Adrenal gland (tissue), 19 donors: Measurements from ENCODE around the gene ZNF391. TPM values are rescaled to one million over a fixed set of nuclear protein-coding genes. Genes with fewer than 3 reads are reported as not detected.

Experiments
- DNase-seq, 7 donors: peaks; one replicate each; pipeline ENCODE4 v3.0.0-alpha.2; 2019 to 2020
- H3K27ac ChIP-seq, 5 donors: fragments of 200-600 bp; sonication (generic) in 4 of 5; 1 replicate in 3 of 5; 2 replicates in 2 of 5; pipeline versions ENCODE4 v1.5.1 to v1.8.0; 2016 to 2020; ENCODE audit warnings: mild to moderate bottlenecking in 1 of 5
- H3K27me3 ChIP-seq: fragments of 200-600 bp; 2 replicates; pipeline ENCODE4 v1.8.0; 2021
- H3K36me3 ChIP-seq, 2 donors: fragments of 200-600 bp; replicated peaks in 1 of 2; 1 replicate in 1 of 2; 2 replicates in 1 of 2; pipeline versions ENCODE4 v1.5.1 to v1.8.0; 2018 to 2022
- H3K4me1 ChIP-seq, 2 donors: fragments of 200-600 bp; replicated peaks in 1 of 2; 1 replicate in 1 of 2; 2 replicates in 1 of 2; pipeline versions ENCODE4 v1.5.1 to v1.8.0; 2018 to 2021
- H3K4me3 ChIP-seq, 4 donors: fragments of 200-600 bp; sonication (generic) in 3 of 4; one replicate each; pipeline ENCODE4 v1.5.1; 2016 to 2018
- H3K9me3 ChIP-seq, 3 donors: fragments of 200-600 bp; sonication (generic) in 1 of 3; replicated peaks in 1 of 3; 1 replicate in 2 of 3; 2 replicates in 1 of 3; pipeline versions ENCODE4 v1.5.1 to v1.8.0; 2016 to 2021
- POLR2A ChIP-seq, 2 donors: fragments of 450-650 bp; IDR thresholded peaks; one replicate each; pipeline ENCODE4 v1.6.1; 2017; ENCODE audit warnings: antibody characterized with exemption in 2 of 2, mild to moderate bottlenecking in 2 of 2, moderate library complexity in 1 of 2
- WGBS, 4 donors: extraction: QIAGEN DNeasy Blood & Tissue Kit in 2 of 4; methylation state at CpG; one replicate each; pipeline versions ENCODE4 v1.1.5 to v1.1.7; 2013 to 2017; 5-methylcytosine and 5-hydroxymethylcytosine counted together
- intact Hi-C, 2 donors: fragments of 100-400 bp; cut with DNase I; formaldehyde crosslinking; loops; one replicate each; pipeline versions ENCODE4 v1.14.1 to v1.15.0; 2022 to 2023
- long read RNA-seq, 10 donors: library from polyadenylated mRNA in 3 of 10; unstranded in 2 of 10; stranded (forward) in 1 of 10; transcript quantifications; one replicate each; pipeline ENCODE4 v2.0.0 and lab custom pipeline, GENCODE V29; 2021 to 2026
- polyA plus RNA-seq, 3 donors: library from polyadenylated mRNA; stranded (reverse); fragments of 200-250 nt in 2 of 3; fragments of 350-450 nt in 1 of 3; fragmentation: Illumina TruSeq in 1 of 3; extraction: RNeasy Lipid Tissue Mini Kit (QIAGEN cat#74804) in 1 of 3; gene quantifications; one replicate each; pipeline ENCODE4 v1.2.3, GENCODE V29; 2013 to 2014
- total RNA-seq, 9 donors: library from RNA; depleted of rRNA in 4 of 9; stranded (reverse); fragments of >200 nt in 4 of 9; fragments of 120-200 nt in 1 of 9; fragmentation: NEBNext Ultra II Directional in 1 of 9; extraction: Animal tissue kit (Norgen Biotek cat#: 25700) in 1 of 9; gene quantifications; one replicate each; pipeline versions ENCODE4 v1.1.0 to v1.2.4, GENCODE V29; 2013 to 2023
- TF ChIP-seq, protein P1 (sequence below), 6 experiments: fragments of 450-650 bp in 4 of 6; fragments of 200-600 bp in 2 of 6; sonication (generic) in 1 of 6; IDR thresholded peaks; 1 replicate in 5 of 6; 2 replicates in 1 of 6; pipeline versions ENCODE4 v1.5.1 to v1.8.0; 2016 to 2021; ENCODE audit warnings: antibody characterized with exemption in 6 of 6, mild to moderate bottlenecking in 2 of 6, moderate library complexity in 1 of 6
- donor health status: healthy with polysubstance abuse.
- donor health status: Bipolar disorder and iron deficiency.
- donor health status: DM: yes; HTN: yes; CAD: no.
- donor health status: DM: no; HTN: no; CAD: no.
- donor health status: DM: no; HTN: no; CAD: no.
- donor health status: DM: yes; HTN: yes; CAD: no.

ZNF391 gene
- total RNA-seq = 1 to 10 TPM; 2.2 to 8.9 (median 3.7) TPM
- 1 to 10 TPM; 1.0 to 5.5 (median 1.9) TPM for polyA plus RNA-seq
- long read RNA-seq, donor 1, partial matches to known transcripts = 6 of 7 reads
- long read RNA-seq, donor 1, other reads (novel, unspliced or antisense) = 0 of 7 reads
- long read RNA-seq, donor 2 = 0 reads
- long read RNA-seq, donor 3, full-length matches to known transcripts = 1 of 1 reads
- long read RNA-seq, donor 3, partial matches to known transcripts = 0 of 1 reads
- long read RNA-seq, donor 3, other reads (novel, unspliced or antisense) = 0 of 1 reads
- long read RNA-seq, donor 4 = 0 reads
- long read RNA-seq, donor 5, full-length matches to known transcripts = 4 of 5 reads
- long read RNA-seq, donor 5, partial matches to known transcripts = 0 of 5 reads
- long read RNA-seq, donor 5, other reads (novel, unspliced or antisense) = 1 of 5 reads
- long read RNA-seq, donor 6, partial matches to known transcripts = 0 of 1 reads
- long read RNA-seq, donor 6, other reads (novel, unspliced or antisense) = 0 of 1 reads
- long read RNA-seq, donor 7 = 0 reads
- long read RNA-seq, donor 8 = 0 reads
- long read RNA-seq, donor 9 = 0 reads
- long read RNA-seq, donor 10 = 0 reads

DNA sequence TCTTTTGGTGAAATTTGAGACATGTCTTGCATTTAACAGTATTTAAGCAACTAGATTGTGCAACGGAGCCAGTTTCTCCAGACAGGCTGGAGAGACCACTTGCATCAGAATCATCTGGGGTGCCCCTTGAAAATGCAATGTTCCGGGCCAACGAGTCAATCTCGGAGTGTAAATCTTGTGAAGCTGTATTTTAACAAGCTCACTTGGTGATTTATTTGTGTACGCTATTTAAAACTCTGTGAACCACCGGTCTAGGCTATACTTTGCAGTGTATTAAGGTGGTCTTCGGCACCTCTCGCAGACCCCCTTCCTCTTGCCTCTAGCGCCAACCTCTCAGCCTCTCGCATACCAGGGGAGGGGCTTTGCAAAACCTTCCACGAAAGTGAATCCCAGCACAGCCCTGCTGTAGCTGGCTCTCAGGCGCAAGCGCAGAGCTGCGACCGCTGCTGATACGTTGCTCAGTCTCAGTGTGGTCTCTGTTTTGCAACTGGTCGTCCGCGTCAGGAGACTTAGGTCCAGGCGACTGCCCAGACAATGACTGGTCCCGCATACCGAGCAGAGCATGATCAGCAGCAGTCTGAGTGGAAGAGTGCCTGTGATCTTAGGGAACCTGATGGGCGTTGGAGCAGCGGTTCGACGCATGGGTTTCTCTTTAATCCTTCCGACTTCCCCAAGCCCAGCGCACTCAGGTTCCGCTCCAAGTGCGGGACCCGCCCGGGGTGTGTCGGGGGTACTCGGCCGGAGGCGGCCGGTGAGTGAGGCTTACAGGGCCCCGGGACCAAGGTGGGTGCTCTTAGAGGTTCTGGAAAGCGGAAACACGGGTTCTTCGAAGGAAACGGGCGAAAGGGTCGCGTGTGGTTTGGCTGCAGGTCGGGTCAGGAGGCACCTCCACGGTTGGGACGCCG is at the start of gene ZNF391:
Gene ZNF391, plus strand, starts transcription at position 467 of the 905 bp plus-strand sequence. CDS start 11,612 bp downstream, outside the sequence.
- H3K4me1 ChIP-seq = peaks cover 0 to 12% of the 10 kb centered on the region in 2 donors
- WGBS, 4 donors = 0 to 2% (median 1%) methylated on average over 20 to 49 of the region's 49 CpGs
- peak within 1 kb of the TSS; percentile 50 to 92 (median 70) for H3K4me3 ChIP-seq
- DNase-seq = peak; percentile 69 to 88 (median 84)
- H3K27ac ChIP-seq = peak within 1 kb of the TSS; percentile 21 to 91 (median 53)
- H3K36me3 ChIP-seq = no peaks in the 10 kb centered on the region
- H3K27me3 ChIP-seq = no peaks in the 10 kb centered on the region
- no peaks in the 10 kb centered on the region for H3K9me3 ChIP-seq
- intact Hi-C loops = no loop called here
- TF ChIP-seq, protein P1, sequence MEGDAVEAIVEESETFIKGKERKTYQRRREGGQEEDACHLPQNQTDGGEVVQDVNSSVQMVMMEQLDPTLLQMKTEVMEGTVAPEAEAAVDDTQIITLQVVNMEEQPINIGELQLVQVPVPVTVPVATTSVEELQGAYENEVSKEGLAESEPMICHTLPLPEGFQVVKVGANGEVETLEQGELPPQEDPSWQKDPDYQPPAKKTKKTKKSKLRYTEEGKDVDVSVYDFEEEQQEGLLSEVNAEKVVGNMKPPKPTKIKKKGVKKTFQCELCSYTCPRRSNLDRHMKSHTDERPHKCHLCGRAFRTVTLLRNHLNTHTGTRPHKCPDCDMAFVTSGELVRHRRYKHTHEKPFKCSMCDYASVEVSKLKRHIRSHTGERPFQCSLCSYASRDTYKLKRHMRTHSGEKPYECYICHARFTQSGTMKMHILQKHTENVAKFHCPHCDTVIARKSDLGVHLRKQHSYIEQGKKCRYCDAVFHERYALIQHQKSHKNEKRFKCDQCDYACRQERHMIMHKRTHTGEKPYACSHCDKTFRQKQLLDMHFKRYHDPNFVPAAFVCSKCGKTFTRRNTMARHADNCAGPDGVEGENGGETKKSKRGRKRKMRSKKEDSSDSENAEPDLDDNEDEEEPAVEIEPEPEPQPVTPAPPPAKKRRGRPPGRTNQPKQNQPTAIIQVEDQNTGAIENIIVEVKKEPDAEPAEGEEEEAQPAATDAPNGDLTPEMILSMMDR (IDR thresholded peaks at IDR 0.05) = no peak
- TF ChIP-seq POLR2A (IDR thresholded peaks at IDR 0.05) = peak; percentile 13 to 70

DNA sequence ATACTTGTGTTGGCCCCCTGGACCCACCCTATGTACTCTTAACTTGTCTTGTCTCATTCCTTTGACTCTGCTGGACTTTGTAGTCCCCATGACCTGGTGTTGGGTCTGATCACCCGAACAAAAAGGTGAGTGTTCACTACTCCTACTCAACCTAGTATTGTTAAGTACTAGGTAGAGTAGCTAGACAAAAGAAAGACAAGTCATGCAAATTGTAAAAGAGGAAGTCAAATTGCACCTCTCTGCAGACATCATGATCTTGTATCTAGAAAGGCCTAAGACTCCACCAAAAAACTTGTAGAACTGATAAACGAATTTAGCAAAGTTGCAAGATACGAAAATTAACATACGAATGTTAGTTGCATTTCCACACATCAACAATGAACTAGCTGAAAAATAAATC is 35.7 kb upstream of the ZNF391 start:
- no peak overlapping the region for H3K4me3 ChIP-seq
- no peaks in the 10 kb centered on the region for H3K4me1 ChIP-seq
- TF ChIP-seq, protein P1 (IDR thresholded peaks at IDR 0.05) = no peak
- no peak for TF ChIP-seq POLR2A (IDR thresholded peaks at IDR 0.05)
- no peak overlapping the region for H3K27ac ChIP-seq
- no peak for DNase-seq
- 78 to 84% (median 79%) methylated on average over 4 of the region's 4 CpGs for WGBS, 4 donors
- no peaks in the 10 kb centered on the region for H3K27me3 ChIP-seq
- intact Hi-C loops = no loop called here
- H3K9me3 ChIP-seq = peaks cover 0 to 10% (median 6%) of the 10 kb centered on the region in 3 donors
- no peaks in the 10 kb centered on the region for H3K36me3 ChIP-seq

DNA sequence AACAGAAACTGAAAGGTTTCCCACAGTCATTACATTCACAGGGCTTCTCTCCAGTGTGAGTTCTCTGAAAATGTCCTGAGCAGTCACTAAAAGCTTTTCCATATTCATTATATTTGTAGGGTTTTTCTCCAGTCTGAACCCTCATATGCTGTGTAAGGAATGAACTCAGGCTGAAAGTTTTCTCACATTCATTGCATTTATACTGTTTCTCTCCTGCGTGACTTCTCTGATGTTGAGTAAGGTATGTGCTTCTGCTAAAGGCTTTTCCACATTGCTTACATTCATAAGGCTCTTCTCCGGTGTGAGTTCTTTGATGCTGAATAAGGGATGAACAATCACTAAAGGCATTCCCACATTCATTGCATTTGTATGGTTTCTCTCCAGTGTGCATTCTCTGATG is 29.8 kb upstream of the ZNF391 start:
- 67 to 96% (median 70%) methylated on average over 2 of the region's 2 CpGs for WGBS, 4 donors
- Histone ChIP-seq H3K27ac (no peak overlapping the region), H3K36me3 (no peaks in the 10 kb centered on the region), H3K9me3 (peaks cover 0 to 11% (median 10%) of the 10 kb centered on the region in 3 donors), H3K27me3 (no peaks in the 10 kb centered on the region), H3K4me1 (no peaks in the 10 kb centered on the region), H3K4me3 (no peak overlapping the region)
- intact Hi-C loops = no loop called here
- TF ChIP-seq, protein P1 (IDR thresholded peaks at IDR 0.05) = no peak
- DNase-seq = no peak

DNA sequence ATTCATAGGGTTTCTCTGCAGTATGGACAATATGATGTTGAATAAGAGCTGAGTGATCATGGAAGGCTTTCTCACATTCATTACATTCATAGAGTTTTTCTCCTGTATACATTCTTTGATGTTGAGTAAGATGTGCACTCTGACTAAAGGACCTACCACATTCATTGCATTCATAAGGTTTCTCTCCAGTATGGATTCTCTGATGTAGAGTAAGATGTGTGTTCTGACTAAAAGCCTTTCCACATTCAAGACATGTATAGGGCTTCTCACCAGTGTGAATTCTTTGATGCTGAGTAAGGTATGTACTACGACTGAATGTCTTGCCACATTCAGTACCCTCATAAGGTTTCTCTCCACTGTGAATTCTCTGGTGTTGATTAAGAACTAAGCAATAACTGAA is 29.3 kb upstream of the ZNF391 start:
- intact Hi-C loops = no loop called here
- H3K36me3 ChIP-seq = no peaks in the 10 kb centered on the region
- H3K27me3 ChIP-seq = no peaks in the 10 kb centered on the region
- H3K9me3 ChIP-seq = peaks cover 0 to 11% (median 10%) of the 10 kb centered on the region in 3 donors
- H3K4me3 ChIP-seq = peak overlapping the region in 1 of 4 donors; percentile 3
- TF ChIP-seq, protein P1 (IDR thresholded peaks at IDR 0.05) = no peak
- TF ChIP-seq POLR2A (IDR thresholded peaks at IDR 0.05) = no peak
- H3K27ac ChIP-seq = no peak overlapping the region
- DNase-seq = no peak
- 94 to 100% (median 95%) methylated on average over 1 of the region's 1 CpG for WGBS, 4 donors
- H3K4me1 ChIP-seq = no peaks in the 10 kb centered on the region
